Measurements from ENCODE around the gene ZNF827. TPM values are rescaled to one million over a fixed set of nuclear protein-coding genes. Genes with fewer than 3 reads are reported as not detected.

The ZNF827 gene
- total RNA-seq, 6 donors from 2014 or later, result 8.1 to 68.1 (median 18.3) TPM

- no peak for DNase-seq
Measured at GRCh38 chr4:145860446-145860845, 78.2 kb downstream of the ZNF827 start.

GRCh38 chr4:145859926-145860325 lies 78.7 kb downstream of the ZNF827 start:
- TF ChIP-seq POLR2A (IDR thresholded peaks at IDR 0.05), result no peak
- no peak for TF ChIP-seq POLR2AphosphoS5 (IDR thresholded peaks at IDR 0.05)
- no peak for TF ChIP-seq EP300 (IDR thresholded peaks at IDR 0.05)
- no peak for TF ChIP-seq CTCF (IDR thresholded peaks at IDR 0.05)
- no peak for ATAC-seq (ENCODE audit: low FRiP score in 2 of 2)
- no peaks in the 10 kb centered on the region for H3K27me3 ChIP-seq
- no peak overlapping the region for H3K4me3 ChIP-seq
- peaks cover 0 to 7% (median 0%) of the 10 kb centered on the region in 4 donors for H3K4me1 ChIP-seq
- no peak overlapping the region for H3K27ac ChIP-seq
- DNase-seq, result no peak
- WGBS, 2 donors, result 51 to 53% methylated on average over 3 of the region's 3 CpGs
- H3K36me3 ChIP-seq, result no peaks in the 10 kb centered on the region
- H3K9me3 ChIP-seq, result no peaks in the 10 kb centered on the region

More at GRCh38 chr4:145860446-145860845, 78.2 kb downstream of the ZNF827 start:
- no peaks in the 10 kb centered on the region for H3K9me3 ChIP-seq
- H3K36me3 ChIP-seq, result no peaks in the 10 kb centered on the region
- H3K4me3 ChIP-seq, result no peak overlapping the region
- ATAC-seq (ENCODE audit: low FRiP score in 2 of 2), result no peak
- H3K27ac ChIP-seq, result no peak overlapping the region
- WGBS, 2 donors, result 51 to 56% methylated on average over 5 of the region's 5 CpGs
- H3K27me3 ChIP-seq, result no peaks in the 10 kb centered on the region
- H3K4me1 ChIP-seq, result peaks cover 0 to 7% (median 0%) of the 10 kb centered on the region in 4 donors
- TF ChIP-seq CTCF (IDR thresholded peaks at IDR 0.05), result no peak
- TF ChIP-seq POLR2A (IDR thresholded peaks at IDR 0.05), result no peak
- TF ChIP-seq EP300 (IDR thresholded peaks at IDR 0.05), result no peak
- TF ChIP-seq POLR2AphosphoS5 (IDR thresholded peaks at IDR 0.05), result no peak

GRCh38 chr4:145859426-145859825 lies 79.2 kb downstream of the ZNF827 start:
- Histone ChIP-seq H3K27me3 (no peaks in the 10 kb centered on the region), H3K4me1 (peaks cover 0 to 7% (median 0%) of the 10 kb centered on the region in 4 donors), H3K36me3 (no peaks in the 10 kb centered on the region), H3K27ac (no peak overlapping the region), H3K4me3 (no peak overlapping the region), H3K9me3 (no peaks in the 10 kb centered on the region)
- ATAC-seq (ENCODE audit: low FRiP score in 2 of 2), result no peak
- WGBS, 2 donors, result 79 to 81% methylated on average over 8 of the region's 8 CpGs
- DNase-seq, result no peak
- TF ChIP-seq CTCF (IDR thresholded peaks at IDR 0.05) (no peak), POLR2AphosphoS5 (IDR thresholded peaks at IDR 0.05) (no peak), EP300 (IDR thresholded peaks at IDR 0.05) (no peak), POLR2A (IDR thresholded peaks at IDR 0.05) (no peak)

GRCh38 chr4:145852256-145852839 lies 86.3 kb downstream of the ZNF827 start:
- TF ChIP-seq POLR2AphosphoS5 (IDR thresholded peaks at IDR 0.05) (no peak), CTCF (IDR thresholded peaks at IDR 0.05) (no peak), POLR2A (IDR thresholded peaks at IDR 0.05) (no peak), EP300 (IDR thresholded peaks at IDR 0.05) (no peak)
- no peaks in the 10 kb centered on the region for H3K27me3 ChIP-seq
- H3K9me3 ChIP-seq, result no peaks in the 10 kb centered on the region
- WGBS, 2 donors, result 62 to 64% methylated on average over 3 of the region's 3 CpGs
- peaks cover 0 to 7% (median 2%) of the 10 kb centered on the region in 4 donors for H3K4me1 ChIP-seq
- no peak for DNase-seq
- ATAC-seq (ENCODE audit: low FRiP score in 2 of 2), result no peak
- H3K27ac ChIP-seq, result no peak overlapping the region
- no peaks in the 10 kb centered on the region for H3K36me3 ChIP-seq
- no peak overlapping the region for H3K4me3 ChIP-seq
